8988T (cell line): ENCODE results near the gene SRCIN1.
"Not testable (repeated sequence)": the region's sequence is repeated elsewhere in the genome, so short reads cannot be mapped to it uniquely, and the experiment has no call there.

ENCODE experiments used
- DNase-seq: peaks from one replicate; pipeline ENCODE4 v3.0.0; 2011

The SRCIN1 gene

DNA sequence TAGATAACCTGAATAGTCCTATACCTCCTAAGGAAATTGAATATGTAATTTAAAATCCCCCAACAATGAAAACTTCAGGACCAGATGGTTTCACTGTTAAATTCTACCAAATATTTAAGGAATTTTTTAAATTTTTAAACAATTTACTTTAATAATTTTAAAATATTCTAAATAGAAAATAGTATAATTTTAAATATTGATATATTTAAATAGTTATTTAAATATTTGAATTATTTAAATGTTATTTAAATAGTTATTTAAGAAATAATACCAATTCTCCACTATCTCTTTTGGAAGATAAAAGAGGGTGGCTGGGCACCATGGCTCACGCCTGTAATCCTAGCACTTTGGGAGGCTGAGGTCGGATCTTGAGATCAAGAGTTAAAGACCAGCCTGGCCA is 104.0 kb downstream of the SRCIN1 start:
- DNase-seq = not testable (repeated sequence)

DNA sequence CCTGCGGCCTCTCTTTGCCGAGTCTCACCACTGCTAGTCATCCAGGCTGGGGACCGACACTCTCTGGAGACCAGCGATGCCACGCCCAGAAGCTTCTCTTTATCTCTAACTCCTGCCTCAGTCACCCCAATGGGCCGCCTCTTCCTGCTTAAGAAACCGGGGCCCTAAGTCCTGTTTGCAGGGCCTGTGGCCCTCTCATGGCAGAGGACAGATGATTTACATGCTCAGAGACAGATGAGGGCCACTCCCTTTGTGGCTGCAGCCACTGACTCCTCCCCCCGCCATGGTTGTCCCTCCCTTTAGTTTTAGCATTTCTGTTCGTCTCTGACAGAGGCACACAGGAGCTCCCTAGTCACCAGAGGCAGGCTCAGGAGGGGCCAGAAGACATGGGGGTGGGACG is 106.5 kb downstream of the SRCIN1 start:
- not testable (repeated sequence) for DNase-seq

GRCh38 chr17:38498353-38498752 is 107.4 kb downstream of the SRCIN1 start:
- peak; percentile 7 for DNase-seq

- DNase-seq = not testable (repeated sequence)
Measured at GRCh38 chr17:38497656-38498055, 108.1 kb downstream of the SRCIN1 start.

DNA sequence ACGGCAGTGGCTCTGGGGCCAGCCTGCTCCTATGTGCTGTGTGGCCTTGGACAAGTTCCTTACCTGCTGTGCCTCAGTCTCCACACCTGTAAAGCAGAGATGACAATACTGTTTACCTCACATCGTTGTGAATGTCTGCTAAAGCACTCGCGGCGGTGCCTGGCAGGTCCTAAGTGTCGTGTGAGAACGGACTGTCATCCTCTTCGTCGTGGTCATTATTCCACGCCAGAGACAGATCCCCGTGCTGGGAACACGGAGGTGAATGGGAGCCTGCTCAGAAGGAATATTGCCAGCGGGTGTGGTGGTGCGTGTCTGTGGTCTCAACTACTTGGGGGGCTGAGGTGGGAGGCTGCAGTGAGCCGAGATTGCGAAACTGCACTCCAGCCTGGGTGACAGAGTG is 111.6 kb downstream of the SRCIN1 start:
- not testable (repeated sequence) for DNase-seq

GRCh38 chr17:38492067-38493040 is 113.4 kb downstream of the SRCIN1 start:
- not testable (repeated sequence) for DNase-seq

DNA sequence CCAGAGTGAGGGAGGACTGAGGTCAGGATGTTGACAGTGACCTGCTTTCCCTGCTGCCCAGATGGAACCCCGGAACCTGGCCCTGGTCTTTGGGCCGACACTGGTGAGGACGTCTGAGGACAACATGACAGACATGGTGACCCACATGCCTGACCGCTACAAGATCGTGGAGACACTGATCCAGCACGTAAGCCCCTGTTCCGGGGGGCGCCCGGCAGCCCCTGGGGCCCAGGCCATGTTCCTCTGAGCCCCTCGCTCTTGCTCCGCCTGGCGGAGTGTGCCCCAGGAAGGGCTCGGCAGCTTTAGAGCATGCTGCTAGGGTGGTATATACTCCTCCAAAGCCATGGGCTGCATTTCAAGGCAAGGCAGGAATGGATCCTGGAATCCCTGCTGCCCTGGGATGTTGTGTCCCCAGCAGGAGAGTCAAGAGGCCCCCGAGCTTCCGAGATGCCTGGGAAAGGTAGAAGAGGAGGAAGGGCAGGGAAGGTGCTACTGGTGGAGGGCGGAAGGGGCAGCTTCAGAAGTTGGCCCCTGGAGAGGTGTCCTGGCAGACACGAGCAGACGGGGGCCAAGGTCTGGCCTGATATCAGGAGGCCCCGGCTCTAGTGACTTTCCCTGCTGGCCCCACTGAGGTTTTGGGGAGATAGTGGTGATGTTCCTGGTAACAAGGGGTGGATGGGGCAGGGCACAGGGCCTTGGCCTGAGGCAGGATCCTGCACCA is 114.2 kb downstream of the SRCIN1 start:
- DNase-seq = not testable (repeated sequence)

DNA sequence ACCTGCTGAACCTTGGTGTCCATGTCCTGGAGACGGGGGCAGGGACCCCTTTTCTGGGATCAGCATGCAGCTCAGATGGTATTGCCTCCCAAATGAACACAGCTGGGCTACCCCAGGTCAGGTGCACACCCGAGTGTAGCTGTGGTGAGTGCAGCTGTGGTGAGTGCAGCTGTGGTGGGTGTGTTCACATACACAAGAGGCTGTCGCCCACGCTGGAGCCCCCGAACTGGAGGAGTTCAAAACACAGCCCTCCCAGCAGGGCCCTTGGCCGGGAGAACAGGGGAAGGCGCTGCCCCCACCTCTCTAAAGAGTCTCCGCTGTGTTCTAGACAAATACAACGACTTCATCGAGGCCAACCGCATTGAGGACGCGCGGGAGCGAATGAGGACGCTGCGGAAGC is 116.0 kb downstream of the SRCIN1 start:
- not testable (repeated sequence) for DNase-seq

GRCh38 chr17:38485681-38486298 is 120.0 kb downstream of the SRCIN1 start:
- DNase-seq = not testable (repeated sequence)

- DNase-seq = no peak
Measured at GRCh38 chr17:38485146-38485468, 120.6 kb downstream of the SRCIN1 start.

- DNase-seq = not testable (repeated sequence)
Measured at GRCh38 chr17:38484242-38485145, 121.3 kb downstream of the SRCIN1 start.

DNA sequence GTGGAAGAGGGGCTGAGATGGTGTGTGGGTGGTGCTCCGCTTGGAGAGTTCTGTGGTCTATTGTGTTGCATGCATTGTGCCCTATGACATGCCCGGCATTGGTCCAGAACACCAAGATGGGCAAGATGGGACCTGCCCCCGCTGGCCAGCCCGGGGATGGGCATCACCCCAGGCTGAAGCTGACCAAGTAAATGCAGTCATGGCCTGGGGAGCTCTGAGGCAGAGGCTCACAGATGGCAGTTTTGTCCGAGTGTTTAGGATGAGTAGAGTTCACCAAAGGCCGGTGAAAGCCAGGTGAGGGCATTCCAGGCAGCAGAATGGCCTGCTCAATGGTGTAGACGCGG is 123.1 kb downstream of the SRCIN1 start:
- DNase-seq = not testable (repeated sequence)

- not testable (repeated sequence) for DNase-seq
Measured at GRCh38 chr17:38482039-38482699, 123.6 kb downstream of the SRCIN1 start.
